ENCODE results near the gene GDI1. TPM values are rescaled to one million over a fixed set of nuclear protein-coding genes. Genes with fewer than 3 reads are reported as not detected.

The GDI1 gene
- total and polyA plus RNA-seq, 10 of the 15 experiments (the other 5 are each of a cell fraction or from before 2014, with no cell fraction given), result 0.92 to 102 (median 49.6) TPM

DNA sequence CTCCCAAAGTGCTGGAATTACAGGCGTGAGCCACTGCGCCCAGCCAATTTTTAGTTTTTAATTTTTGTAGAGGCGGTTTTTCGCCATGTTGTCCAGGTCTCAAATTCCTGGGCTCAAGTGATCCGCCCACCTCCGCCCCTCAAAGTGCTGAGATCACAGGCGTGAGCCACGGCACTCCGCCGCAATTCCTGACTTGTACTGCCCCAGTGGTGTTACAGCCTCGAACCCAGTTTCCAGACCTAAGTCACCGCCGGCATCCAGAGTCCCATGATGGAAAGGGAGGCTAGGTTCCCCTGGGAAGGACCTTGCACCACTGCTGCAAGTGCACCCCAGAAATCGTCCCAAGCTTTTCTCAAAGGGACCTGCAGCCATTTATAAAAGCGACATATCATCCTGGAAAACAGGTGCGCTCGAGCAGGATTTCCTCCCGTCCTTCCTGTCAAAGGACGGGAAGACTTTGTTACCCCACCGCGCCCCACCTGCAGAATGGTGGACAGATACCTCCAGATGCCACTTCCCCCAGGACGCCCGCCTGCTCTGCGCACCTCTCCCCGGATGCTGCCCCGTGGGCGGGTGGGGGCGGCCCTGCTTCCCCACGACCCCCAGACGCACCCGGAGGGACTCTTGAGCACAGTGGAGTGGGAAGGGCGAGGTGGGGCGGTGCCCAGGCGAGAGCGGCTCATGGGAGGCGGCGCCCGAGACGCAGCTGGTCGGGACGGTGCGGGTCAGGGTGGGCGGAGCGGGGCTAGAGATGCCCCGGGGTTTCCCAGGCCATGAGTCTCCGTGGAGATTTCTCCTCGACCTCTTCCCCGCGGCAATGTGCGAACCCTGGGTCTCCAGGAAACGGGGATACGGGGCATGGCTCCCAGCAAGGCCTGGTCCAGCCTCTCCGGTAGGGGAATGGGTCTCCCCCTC, 39.7 kb upstream of the GDI1 start (continued):
- TF ChIP-seq, protein P1, sequence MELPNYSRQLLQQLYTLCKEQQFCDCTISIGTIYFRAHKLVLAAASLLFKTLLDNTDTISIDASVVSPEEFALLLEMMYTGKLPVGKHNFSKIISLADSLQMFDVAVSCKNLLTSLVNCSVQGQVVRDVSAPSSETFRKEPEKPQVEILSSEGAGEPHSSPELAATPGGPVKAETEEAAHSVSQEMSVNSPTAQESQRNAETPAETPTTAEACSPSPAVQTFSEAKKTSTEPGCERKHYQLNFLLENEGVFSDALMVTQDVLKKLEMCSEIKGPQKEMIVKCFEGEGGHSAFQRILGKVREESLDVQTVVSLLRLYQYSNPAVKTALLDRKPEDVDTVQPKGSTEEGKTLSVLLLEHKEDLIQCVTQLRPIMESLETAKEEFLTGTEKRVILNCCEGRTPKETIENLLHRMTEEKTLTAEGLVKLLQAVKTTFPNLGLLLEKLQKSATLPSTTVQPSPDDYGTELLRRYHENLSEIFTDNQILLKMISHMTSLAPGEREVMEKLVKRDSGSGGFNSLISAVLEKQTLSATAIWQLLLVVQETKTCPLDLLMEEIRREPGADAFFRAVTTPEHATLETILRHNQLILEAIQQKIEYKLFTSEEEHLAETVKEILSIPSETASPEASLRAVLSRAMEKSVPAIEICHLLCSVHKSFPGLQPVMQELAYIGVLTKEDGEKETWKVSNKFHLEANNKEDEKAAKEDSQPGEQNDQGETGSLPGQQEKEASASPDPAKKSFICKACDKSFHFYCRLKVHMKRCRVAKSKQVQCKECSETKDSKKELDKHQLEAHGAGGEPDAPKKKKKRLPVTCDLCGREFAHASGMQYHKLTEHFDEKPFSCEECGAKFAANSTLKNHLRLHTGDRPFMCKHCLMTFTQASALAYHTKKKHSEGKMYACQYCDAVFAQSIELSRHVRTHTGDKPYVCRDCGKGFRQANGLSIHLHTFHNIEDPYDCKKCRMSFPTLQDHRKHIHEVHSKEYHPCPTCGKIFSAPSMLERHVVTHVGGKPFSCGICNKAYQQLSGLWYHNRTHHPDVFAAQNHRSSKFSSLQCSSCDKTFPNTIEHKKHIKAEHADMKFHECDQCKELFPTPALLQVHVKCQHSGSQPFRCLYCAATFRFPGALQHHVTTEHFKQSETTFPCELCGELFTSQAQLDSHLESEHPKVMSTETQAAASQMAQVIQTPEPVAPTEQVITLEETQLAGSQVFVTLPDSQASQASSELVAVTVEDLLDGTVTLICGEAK (IDR thresholded peaks at IDR 0.05; ENCODE audit: borderline replicate concordance), result no peak
- no peak for TF ChIP-seq SP1 (IDR thresholded peaks at IDR 0.05; ENCODE audit: low read depth, low read length)
- TF ChIP-seq, protein P2, sequence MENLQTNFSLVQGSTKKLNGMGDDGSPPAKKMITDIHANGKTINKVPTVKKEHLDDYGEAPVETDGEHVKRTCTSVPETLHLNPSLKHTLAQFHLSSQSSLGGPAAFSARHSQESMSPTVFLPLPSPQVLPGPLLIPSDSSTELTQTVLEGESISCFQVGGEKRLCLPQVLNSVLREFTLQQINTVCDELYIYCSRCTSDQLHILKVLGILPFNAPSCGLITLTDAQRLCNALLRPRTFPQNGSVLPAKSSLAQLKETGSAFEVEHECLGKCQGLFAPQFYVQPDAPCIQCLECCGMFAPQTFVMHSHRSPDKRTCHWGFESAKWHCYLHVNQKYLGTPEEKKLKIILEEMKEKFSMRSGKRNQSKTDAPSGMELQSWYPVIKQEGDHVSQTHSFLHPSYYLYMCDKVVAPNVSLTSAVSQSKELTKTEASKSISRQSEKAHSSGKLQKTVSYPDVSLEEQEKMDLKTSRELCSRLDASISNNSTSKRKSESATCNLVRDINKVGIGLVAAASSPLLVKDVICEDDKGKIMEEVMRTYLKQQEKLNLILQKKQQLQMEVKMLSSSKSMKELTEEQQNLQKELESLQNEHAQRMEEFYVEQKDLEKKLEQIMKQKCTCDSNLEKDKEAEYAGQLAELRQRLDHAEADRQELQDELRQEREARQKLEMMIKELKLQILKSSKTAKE (IDR thresholded peaks at IDR 0.05; ENCODE audit: low read depth, poor library complexity, severe bottlenecking), result no peak
- TF ChIP-seq MYB (IDR thresholded peaks at IDR 0.05; ENCODE audit: borderline replicate concordance, low read depth, low read length), result no peak
- TF ChIP-seq, protein P3, sequence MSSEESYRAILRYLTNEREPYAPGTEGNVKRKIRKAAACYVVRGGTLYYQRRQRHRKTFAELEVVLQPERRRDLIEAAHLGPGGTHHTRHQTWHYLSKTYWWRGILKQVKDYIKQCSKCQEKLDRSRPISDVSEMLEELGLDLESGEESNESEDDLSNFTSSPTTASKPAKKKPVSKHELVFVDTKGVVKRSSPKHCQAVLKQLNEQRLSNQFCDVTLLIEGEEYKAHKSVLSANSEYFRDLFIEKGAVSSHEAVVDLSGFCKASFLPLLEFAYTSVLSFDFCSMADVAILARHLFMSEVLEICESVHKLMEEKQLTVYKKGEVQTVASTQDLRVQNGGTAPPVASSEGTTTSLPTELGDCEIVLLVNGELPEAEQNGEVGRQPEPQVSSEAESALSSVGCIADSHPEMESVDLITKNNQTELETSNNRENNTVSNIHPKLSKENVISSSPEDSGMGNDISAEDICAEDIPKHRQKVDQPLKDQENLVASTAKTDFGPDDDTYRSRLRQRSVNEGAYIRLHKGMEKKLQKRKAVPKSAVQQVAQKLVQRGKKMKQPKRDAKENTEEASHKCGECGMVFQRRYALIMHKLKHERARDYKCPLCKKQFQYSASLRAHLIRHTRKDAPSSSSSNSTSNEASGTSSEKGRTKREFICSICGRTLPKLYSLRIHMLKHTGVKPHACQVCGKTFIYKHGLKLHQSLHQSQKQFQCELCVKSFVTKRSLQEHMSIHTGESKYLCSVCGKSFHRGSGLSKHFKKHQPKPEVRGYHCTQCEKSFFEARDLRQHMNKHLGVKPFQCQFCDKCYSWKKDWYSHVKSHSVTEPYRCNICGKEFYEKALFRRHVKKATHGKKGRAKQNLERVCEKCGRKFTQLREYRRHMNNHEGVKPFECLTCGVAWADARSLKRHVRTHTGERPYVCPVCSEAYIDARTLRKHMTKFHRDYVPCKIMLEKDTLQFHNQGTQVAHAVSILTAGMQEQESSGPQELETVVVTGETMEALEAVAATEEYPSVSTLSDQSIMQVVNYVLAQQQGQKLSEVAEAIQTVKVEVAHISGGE (CRISPR knock-in tag; IDR thresholded peaks at IDR 0.05), result no peak
- TF ChIP-seq, protein P4, sequence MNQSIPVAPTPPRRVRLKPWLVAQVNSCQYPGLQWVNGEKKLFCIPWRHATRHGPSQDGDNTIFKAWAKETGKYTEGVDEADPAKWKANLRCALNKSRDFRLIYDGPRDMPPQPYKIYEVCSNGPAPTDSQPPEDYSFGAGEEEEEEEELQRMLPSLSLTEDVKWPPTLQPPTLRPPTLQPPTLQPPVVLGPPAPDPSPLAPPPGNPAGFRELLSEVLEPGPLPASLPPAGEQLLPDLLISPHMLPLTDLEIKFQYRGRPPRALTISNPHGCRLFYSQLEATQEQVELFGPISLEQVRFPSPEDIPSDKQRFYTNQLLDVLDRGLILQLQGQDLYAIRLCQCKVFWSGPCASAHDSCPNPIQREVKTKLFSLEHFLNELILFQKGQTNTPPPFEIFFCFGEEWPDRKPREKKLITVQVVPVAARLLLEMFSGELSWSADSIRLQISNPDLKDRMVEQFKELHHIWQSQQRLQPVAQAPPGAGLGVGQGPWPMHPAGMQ (IDR thresholded peaks at IDR 0.05; ENCODE audit: borderline replicate concordance), result no peak
- TF ChIP-seq, protein P5, sequence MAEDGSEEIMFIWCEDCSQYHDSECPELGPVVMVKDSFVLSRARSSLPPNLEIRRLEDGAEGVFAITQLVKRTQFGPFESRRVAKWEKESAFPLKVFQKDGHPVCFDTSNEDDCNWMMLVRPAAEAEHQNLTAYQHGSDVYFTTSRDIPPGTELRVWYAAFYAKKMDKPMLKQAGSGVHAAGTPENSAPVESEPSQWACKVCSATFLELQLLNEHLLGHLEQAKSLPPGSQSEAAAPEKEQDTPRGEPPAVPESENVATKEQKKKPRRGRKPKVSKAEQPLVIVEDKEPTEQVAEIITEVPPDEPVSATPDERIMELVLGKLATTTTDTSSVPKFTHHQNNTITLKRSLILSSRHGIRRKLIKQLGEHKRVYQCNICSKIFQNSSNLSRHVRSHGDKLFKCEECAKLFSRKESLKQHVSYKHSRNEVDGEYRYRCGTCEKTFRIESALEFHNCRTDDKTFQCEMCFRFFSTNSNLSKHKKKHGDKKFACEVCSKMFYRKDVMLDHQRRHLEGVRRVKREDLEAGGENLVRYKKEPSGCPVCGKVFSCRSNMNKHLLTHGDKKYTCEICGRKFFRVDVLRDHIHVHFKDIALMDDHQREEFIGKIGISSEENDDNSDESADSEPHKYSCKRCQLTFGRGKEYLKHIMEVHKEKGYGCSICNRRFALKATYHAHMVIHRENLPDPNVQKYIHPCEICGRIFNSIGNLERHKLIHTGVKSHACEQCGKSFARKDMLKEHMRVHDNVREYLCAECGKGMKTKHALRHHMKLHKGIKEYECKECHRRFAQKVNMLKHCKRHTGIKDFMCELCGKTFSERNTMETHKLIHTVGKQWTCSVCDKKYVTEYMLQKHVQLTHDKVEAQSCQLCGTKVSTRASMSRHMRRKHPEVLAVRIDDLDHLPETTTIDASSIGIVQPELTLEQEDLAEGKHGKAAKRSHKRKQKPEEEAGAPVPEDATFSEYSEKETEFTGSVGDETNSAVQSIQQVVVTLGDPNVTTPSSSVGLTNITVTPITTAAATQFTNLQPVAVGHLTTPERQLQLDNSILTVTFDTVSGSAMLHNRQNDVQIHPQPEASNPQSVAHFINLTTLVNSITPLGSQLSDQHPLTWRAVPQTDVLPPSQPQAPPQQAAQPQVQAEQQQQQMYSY (CRISPR knock-in tag; IDR thresholded peaks at IDR 0.05), result no peak
- no peak for TF ChIP-seq WRNIP1 (IDR thresholded peaks at IDR 0.05; ENCODE audit: borderline replicate concordance, low read depth, low read length)
- no peak for TF ChIP-seq RAD21 (IDR thresholded peaks at IDR 0.05; ENCODE audit: insufficient read depth, low read depth, low read length)
- TF ChIP-seq TCF7 (IDR thresholded peaks at IDR 0.05; ENCODE audit: borderline replicate concordance), result no peak
- peak; percentile 57; the same call in 1 of the 2 replicates for TF ChIP-seq TCF3 (IDR thresholded peaks at IDR 0.05; ENCODE audit: borderline replicate concordance, insufficient read depth, low read depth, low read length)
- no peak for TF ChIP-seq YY1 (IDR thresholded peaks at IDR 0.05; ENCODE audit: low read depth, low read length)
